H1 (cell line): ENCODE results near the gene NFX1.

Experiments
- CEBPB ChIP-seq: IDR thresholded peaks from 2 replicates; pipeline ENCODE4 v1.6.1; 2012; ENCODE audit warnings: low read depth, low read length
- CHD2 ChIP-seq: IDR thresholded peaks from 2 replicates; pipeline ENCODE4 v1.6.1; 2012; ENCODE audit warnings: low read length, improper control_type of control experiment
- EZH2 ChIP-seq: fragments of 200-600 bp; sonication (generic); IDR thresholded peaks from 2 replicates; pipeline ENCODE4 v1.7.1; 2012; ENCODE audit warnings: low read depth, mild to moderate bottlenecking, moderate library complexity, low read length, inconsistent platforms; ENCODE audit not compliant: severe bottlenecking
- GABPA ChIP-seq: IDR thresholded peaks from 2 replicates; pipeline ENCODE4 v1.6.1; 2011; ENCODE audit warnings: mild to moderate bottlenecking, low read length, moderate library complexity, borderline replicate concordance; ENCODE audit not compliant: insufficient read depth
- POLR2A ChIP-seq, 2 experiments: IDR thresholded peaks; 1 replicate in 1 of 2; 2 replicates in 1 of 2; pipeline ENCODE4 v1.6.1; 2011; ENCODE audit warnings: low read depth in 2 of 2, low read length in 2 of 2, mild to moderate bottlenecking in 2 of 2; ENCODE audit errors: control extremely low read depth in 1 of 2
- POLR2AphosphoS5 ChIP-seq: IDR thresholded peaks from 2 replicates; pipeline ENCODE4 v1.6.1; 2011; ENCODE audit warnings: low read depth, low read length
- RAD21 ChIP-seq, 2 experiments: IDR thresholded peaks in 1 of 2; conservative IDR thresholded peaks in 1 of 2; 2 replicates each; pipeline ENCODE4 v1.6.1; 2011; ENCODE audit warnings: low read depth in 2 of 2, low read length in 2 of 2, improper control_type of control experiment in 1 of 2, inconsistent platforms in 1 of 2, mild to moderate bottlenecking in 1 of 2, moderate library complexity in 1 of 2
- TF ChIP-seq, protein P1 (sequence below): IDR thresholded peaks from 2 replicates; pipeline ENCODE4 v1.6.1; 2011; ENCODE audit warnings: low read depth, mild to moderate bottlenecking, low read length; ENCODE audit not compliant: insufficient read depth
- TF ChIP-seq, protein P2 (sequence below), 3 experiments: IDR thresholded peaks; 1 replicate in 2 of 3; 2 replicates in 1 of 3; pipeline versions ENCODE4 v1.5.1 to v1.6.1; 2011; ENCODE audit warnings: low read length in 3 of 3, mild to moderate bottlenecking in 3 of 3, inconsistent platforms in 2 of 3, low read depth in 1 of 3, moderate library complexity in 1 of 3; ENCODE audit not compliant: insufficient read depth in 1 of 3; ENCODE audit errors: control extremely low read depth in 1 of 3

GRCh38 chr9:33366979-33367480, 76.7 kb downstream of the NFX1 start:
- TF ChIP-seq EZH2 (no peak), GABPA (no peak), POLR2A (IDR thresholded peaks at IDR 0.05; ENCODE audit: control extremely low read depth in 1 of 2, low read depth in 2 of 2, low read length in 2 of 2) (no peak), CEBPB (no peak), CHD2 (no peak), POLR2AphosphoS5 (no peak), RAD21 (IDR thresholded peaks at IDR 0.05 in 1 of 2, conservative IDR thresholded peaks at IDR 0.05 in 1 of 2; ENCODE audit: low read depth in 2 of 2, low read length in 2 of 2) (no peak)
- TF ChIP-seq, protein P1, sequence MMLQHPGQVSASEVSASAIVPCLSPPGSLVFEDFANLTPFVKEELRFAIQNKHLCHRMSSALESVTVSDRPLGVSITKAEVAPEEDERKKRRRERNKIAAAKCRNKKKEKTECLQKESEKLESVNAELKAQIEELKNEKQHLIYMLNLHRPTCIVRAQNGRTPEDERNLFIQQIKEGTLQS = no peak
- TF ChIP-seq, protein P2, sequence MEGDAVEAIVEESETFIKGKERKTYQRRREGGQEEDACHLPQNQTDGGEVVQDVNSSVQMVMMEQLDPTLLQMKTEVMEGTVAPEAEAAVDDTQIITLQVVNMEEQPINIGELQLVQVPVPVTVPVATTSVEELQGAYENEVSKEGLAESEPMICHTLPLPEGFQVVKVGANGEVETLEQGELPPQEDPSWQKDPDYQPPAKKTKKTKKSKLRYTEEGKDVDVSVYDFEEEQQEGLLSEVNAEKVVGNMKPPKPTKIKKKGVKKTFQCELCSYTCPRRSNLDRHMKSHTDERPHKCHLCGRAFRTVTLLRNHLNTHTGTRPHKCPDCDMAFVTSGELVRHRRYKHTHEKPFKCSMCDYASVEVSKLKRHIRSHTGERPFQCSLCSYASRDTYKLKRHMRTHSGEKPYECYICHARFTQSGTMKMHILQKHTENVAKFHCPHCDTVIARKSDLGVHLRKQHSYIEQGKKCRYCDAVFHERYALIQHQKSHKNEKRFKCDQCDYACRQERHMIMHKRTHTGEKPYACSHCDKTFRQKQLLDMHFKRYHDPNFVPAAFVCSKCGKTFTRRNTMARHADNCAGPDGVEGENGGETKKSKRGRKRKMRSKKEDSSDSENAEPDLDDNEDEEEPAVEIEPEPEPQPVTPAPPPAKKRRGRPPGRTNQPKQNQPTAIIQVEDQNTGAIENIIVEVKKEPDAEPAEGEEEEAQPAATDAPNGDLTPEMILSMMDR (IDR thresholded peaks at IDR 0.05; ENCODE audit: control extremely low read depth in 1 of 3, insufficient read depth in 1 of 3, low read depth in 1 of 3, low read length in 3 of 3) = no peak
